HepG2 (cell line): ENCODE measurements around the gene VCP. TPM values are rescaled to one million over a fixed set of nuclear protein-coding genes. Genes with fewer than 3 reads are reported as not detected.

Experiments
- EED ChIP-seq: sonication (generic); formaldehyde crosslinking; IDR thresholded peaks from 2 replicates; pipeline ENCODE4 v1.5.0; 2020; ENCODE audit warnings: mild to moderate bottlenecking, missing genetic modification reagents
- FOXM1 ChIP-seq: sonication (generic); formaldehyde crosslinking; IDR thresholded peaks from 2 replicates; pipeline ENCODE4 v1.5.0; 2020; ENCODE audit warnings: missing genetic modification reagents
- KLF11 ChIP-seq: IDR thresholded peaks from 2 replicates; pipeline ENCODE4 v1.6.1; 2016; ENCODE audit warnings: missing compliant biosample characterization
- MYNN ChIP-seq: sonication (generic); formaldehyde crosslinking; IDR thresholded peaks from 2 replicates; pipeline ENCODE4 v1.4.0; 2020; ENCODE audit warnings: mild to moderate bottlenecking, low read depth, missing genetic modification reagents
- NR1H2 ChIP-seq: sonication (generic); formaldehyde crosslinking; IDR thresholded peaks from 2 replicates; pipeline ENCODE4 v1.8.1; 2022; ENCODE audit warnings: low read depth, missing genetic modification reagents, borderline replicate concordance
- SETDB1 ChIP-seq: sonication (generic); formaldehyde crosslinking; IDR thresholded peaks from 2 replicates; pipeline ENCODE4 v1.5.1; 2020; ENCODE audit warnings: missing genetic modification reagents, mild to moderate bottlenecking, borderline replicate concordance
- TAF1 ChIP-seq: sonication (generic); formaldehyde crosslinking; IDR thresholded peaks from 2 replicates; pipeline ENCODE4 v1.4.0; 2020; ENCODE audit warnings: missing genetic modification reagents
- TAF15 ChIP-seq: fragments of 200-400 bp; formaldehyde crosslinking; IDR thresholded peaks from one replicate; pipeline ENCODE4 v1.6.1; 2018; ENCODE audit warnings: mild to moderate bottlenecking, low read depth, low read length; ENCODE audit not compliant: poor library complexity, severe bottlenecking
- TCF12 ChIP-seq, 2 experiments: fragments of 450-650 bp in 1 of 2; sonication (generic) in 1 of 2; formaldehyde crosslinking in 1 of 2; IDR thresholded peaks; 2 replicates each; pipeline versions ENCODE4 v1.6.1 to v1.8.0; 2017 to 2022; ENCODE audit warnings: antibody characterized with exemption in 1 of 2, mild to moderate bottlenecking in 1 of 2, missing genetic modification reagents in 1 of 2, moderate library complexity in 1 of 2
- XRCC5 ChIP-seq: fragments of 200-400 bp; formaldehyde crosslinking; optimal IDR thresholded peaks from 2 replicates; pipeline ENCODE3; 2017; ENCODE audit warnings: mild to moderate bottlenecking, low read length
- ZBTB7B ChIP-seq: sonication (generic); formaldehyde crosslinking; IDR thresholded peaks from 2 replicates; pipeline ENCODE4 v1.4.0; 2020; ENCODE audit warnings: missing genetic modification reagents
- ZKSCAN8 ChIP-seq: IDR thresholded peaks from 2 replicates; pipeline ENCODE4 v1.6.1; 2016; ENCODE audit warnings: borderline replicate concordance, missing genetic modification reagents, missing compliant biosample characterization
- ZNF12 ChIP-seq: sonication (generic); formaldehyde crosslinking; IDR thresholded peaks from 2 replicates; pipeline ENCODE4 v1.5.0; 2020; ENCODE audit warnings: missing genetic modification reagents
- ZNF33B ChIP-seq: sonication (generic); formaldehyde crosslinking; IDR thresholded peaks from 2 replicates; pipeline ENCODE4 v1.5.1; 2020; ENCODE audit warnings: mild to moderate bottlenecking, missing genetic modification reagents
- ZNF577 ChIP-seq: sonication (generic); formaldehyde crosslinking; IDR thresholded peaks from 2 replicates; pipeline ENCODE4 v1.4.0; 2020; ENCODE audit warnings: mild to moderate bottlenecking, low read depth, missing genetic modification reagents, borderline replicate concordance
- ZNF746 ChIP-seq: sonication (generic); formaldehyde crosslinking; IDR thresholded peaks from 2 replicates; pipeline ENCODE4 v1.8.0; 2022; ENCODE audit warnings: mild to moderate bottlenecking, missing genetic modification reagents
- ZNF749 ChIP-seq: sonication (generic); formaldehyde crosslinking; IDR thresholded peaks from 2 replicates; pipeline ENCODE4 v1.8.0; 2022; ENCODE audit warnings: mild to moderate bottlenecking, missing genetic modification reagents, moderate library complexity, borderline replicate concordance
- ZNF768 ChIP-seq: sonication (generic); formaldehyde crosslinking; IDR thresholded peaks from 2 replicates; pipeline ENCODE4 v1.4.0; 2020; ENCODE audit warnings: missing genetic modification reagents
- ZNF781 ChIP-seq: sonication (generic); formaldehyde crosslinking; IDR thresholded peaks from 2 replicates; pipeline ENCODE4 v1.5.1; 2020; ENCODE audit warnings: borderline replicate concordance, mild to moderate bottlenecking, missing genetic modification reagents; ENCODE audit errors: not compliant biosample characterization
- polyA plus RNA-seq, 8 experiments: library from polyadenylated mRNA; depleted of rRNA in 3 of 8; stranded (reverse) in 7 of 8; unstranded in 1 of 8; fragments of >200 nt; fragmentation: Illumina TruSeq in 4 of 8; extraction: Trizol in 4 of 8; gene quantifications; 2 replicates each; pipeline versions ENCODE4 v1.2.1 to v1.2.3, GENCODE V29; 2011 to 2016; ENCODE audit warnings: low read depth in 4 of 8, missing spikeins in 1 of 8, mixed read lengths in 1 of 8; ENCODE audit not compliant: insufficient read depth in 1 of 8
- total RNA-seq, 5 experiments: library from RNA; depleted of rRNA; stranded (reverse); fragments of >200 nt; fragmentation: Illumina TruSeq; extraction: Trizol; gene quantifications; 2 replicates each; pipeline ENCODE4 v1.2.3, GENCODE V29; 2016; ENCODE audit warnings: low read depth in 1 of 5
- TF ChIP-seq, protein P1 (sequence below), 2 experiments: IDR thresholded peaks; 2 replicates each; pipeline ENCODE4 v1.6.1; 2011 to 2012; ENCODE audit warnings: low read length in 2 of 2, borderline replicate concordance in 1 of 2, low read depth in 1 of 2, mild to moderate bottlenecking in 1 of 2, moderate library complexity in 1 of 2
- TF ChIP-seq, protein P2 (sequence below): sonication (generic); formaldehyde crosslinking; IDR thresholded peaks from 2 replicates; pipeline ENCODE4 v1.4.0; 2020; ENCODE audit warnings: missing genetic modification reagents
- TF ChIP-seq, protein P3 (sequence below): sonication (generic); formaldehyde crosslinking; IDR thresholded peaks from 2 replicates; pipeline ENCODE4 v1.4.0; 2020; ENCODE audit warnings: missing genetic modification reagents, low read depth, mild to moderate bottlenecking, borderline replicate concordance

Gene VCP
- total and polyA plus RNA-seq, 2 of the 13 experiments (the other 11 are each of a cell fraction or from before 2014, with no cell fraction given) = 143 to 391 TPM

- TF ChIP-seq ZKSCAN8 (CRISPR knock-in tag) (no peak), ZNF749 (CRISPR knock-in tag) (no peak), ZNF746 (CRISPR knock-in tag) (no peak), ZNF577 (CRISPR knock-in tag) (no peak), ZNF12 (CRISPR knock-in tag) (no peak), ZNF781 (CRISPR knock-in tag) (no peak), NR1H2 (CRISPR knock-in tag) (no peak), XRCC5 (peak; percentile 86), MYNN (CRISPR knock-in tag) (no peak), ZBTB7B (no peak), ZNF768 (CRISPR knock-in tag) (peak; percentile 84; the same call in 1 of the 2 replicates), SETDB1 (CRISPR knock-in tag) (no peak), TAF15 (no peak), EED (CRISPR knock-in tag) (0 out of 2 replicates have a peak, but pooled peaks have one; percentile 55), KLF11 (CRISPR knock-in tag) (no peak), TAF1 (CRISPR knock-in tag) (0 out of 2 replicates have a peak, but pooled peaks have one; percentile 17), ZNF33B (CRISPR knock-in tag) (no peak), FOXM1 (CRISPR knock-in tag) (no peak), TCF12 (IDR thresholded peaks at IDR 0.05) (no peak), TCF12 (CRISPR knock-in tag; IDR thresholded peaks at IDR 0.05) (no peak)
- TF ChIP-seq, protein P1, sequence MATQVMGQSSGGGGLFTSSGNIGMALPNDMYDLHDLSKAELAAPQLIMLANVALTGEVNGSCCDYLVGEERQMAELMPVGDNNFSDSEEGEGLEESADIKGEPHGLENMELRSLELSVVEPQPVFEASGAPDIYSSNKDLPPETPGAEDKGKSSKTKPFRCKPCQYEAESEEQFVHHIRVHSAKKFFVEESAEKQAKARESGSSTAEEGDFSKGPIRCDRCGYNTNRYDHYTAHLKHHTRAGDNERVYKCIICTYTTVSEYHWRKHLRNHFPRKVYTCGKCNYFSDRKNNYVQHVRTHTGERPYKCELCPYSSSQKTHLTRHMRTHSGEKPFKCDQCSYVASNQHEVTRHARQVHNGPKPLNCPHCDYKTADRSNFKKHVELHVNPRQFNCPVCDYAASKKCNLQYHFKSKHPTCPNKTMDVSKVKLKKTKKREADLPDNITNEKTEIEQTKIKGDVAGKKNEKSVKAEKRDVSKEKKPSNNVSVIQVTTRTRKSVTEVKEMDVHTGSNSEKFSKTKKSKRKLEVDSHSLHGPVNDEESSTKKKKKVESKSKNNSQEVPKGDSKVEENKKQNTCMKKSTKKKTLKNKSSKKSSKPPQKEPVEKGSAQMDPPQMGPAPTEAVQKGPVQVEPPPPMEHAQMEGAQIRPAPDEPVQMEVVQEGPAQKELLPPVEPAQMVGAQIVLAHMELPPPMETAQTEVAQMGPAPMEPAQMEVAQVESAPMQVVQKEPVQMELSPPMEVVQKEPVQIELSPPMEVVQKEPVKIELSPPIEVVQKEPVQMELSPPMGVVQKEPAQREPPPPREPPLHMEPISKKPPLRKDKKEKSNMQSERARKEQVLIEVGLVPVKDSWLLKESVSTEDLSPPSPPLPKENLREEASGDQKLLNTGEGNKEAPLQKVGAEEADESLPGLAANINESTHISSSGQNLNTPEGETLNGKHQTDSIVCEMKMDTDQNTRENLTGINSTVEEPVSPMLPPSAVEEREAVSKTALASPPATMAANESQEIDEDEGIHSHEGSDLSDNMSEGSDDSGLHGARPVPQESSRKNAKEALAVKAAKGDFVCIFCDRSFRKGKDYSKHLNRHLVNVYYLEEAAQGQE (IDR thresholded peaks at IDR 0.05; ENCODE audit: borderline replicate concordance in 1 of 2, low read depth in 1 of 2, low read length in 2 of 2) = no peak
- TF ChIP-seq, protein P2, sequence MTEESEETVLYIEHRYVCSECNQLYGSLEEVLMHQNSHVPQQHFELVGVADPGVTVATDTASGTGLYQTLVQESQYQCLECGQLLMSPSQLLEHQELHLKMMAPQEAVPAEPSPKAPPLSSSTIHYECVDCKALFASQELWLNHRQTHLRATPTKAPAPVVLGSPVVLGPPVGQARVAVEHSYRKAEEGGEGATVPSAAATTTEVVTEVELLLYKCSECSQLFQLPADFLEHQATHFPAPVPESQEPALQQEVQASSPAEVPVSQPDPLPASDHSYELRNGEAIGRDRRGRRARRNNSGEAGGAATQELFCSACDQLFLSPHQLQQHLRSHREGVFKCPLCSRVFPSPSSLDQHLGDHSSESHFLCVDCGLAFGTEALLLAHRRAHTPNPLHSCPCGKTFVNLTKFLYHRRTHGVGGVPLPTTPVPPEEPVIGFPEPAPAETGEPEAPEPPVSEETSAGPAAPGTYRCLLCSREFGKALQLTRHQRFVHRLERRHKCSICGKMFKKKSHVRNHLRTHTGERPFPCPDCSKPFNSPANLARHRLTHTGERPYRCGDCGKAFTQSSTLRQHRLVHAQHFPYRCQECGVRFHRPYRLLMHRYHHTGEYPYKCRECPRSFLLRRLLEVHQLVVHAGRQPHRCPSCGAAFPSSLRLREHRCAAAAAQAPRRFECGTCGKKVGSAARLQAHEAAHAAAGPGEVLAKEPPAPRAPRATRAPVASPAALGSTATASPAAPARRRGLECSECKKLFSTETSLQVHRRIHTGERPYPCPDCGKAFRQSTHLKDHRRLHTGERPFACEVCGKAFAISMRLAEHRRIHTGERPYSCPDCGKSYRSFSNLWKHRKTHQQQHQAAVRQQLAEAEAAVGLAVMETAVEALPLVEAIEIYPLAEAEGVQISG (CRISPR knock-in tag) = peak; percentile 69
- TF ChIP-seq, protein P3, sequence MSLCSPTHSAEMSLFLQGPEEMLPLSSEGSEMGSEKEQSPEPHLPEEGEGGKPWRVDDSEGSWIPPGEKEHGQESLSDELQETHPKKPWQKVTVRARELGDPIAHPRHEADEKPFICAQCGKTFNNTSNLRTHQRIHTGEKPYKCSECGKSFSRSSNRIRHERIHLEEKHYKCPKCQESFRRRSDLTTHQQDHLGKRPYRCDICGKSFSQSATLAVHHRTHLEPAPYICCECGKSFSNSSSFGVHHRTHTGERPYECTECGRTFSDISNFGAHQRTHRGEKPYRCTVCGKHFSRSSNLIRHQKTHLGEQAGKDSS (CRISPR knock-in tag) = no peak
Measured at GRCh38 chr9:35111001-35111933, 38.8 kb upstream of the VCP start (continued).
